OCI-M1 (cell line): ENCODE measurements around the gene CCDC122.
"Not testable (repeated sequence)": the region's sequence is repeated elsewhere in the genome, so short reads cannot be mapped to it uniquely, and the experiment has no call there.

Source experiments
- DNase-seq: peaks from one replicate; lab custom pipeline; 2025; lab: John Stamatoyannopoulos, UW

CCDC122 gene

GRCh38 chr13:43876366-43876765 is 3.2 kb downstream of the CCDC122 start:
- DNase-seq, result no peak

- peak; percentile 65 for DNase-seq
These were observed 4.9 kb downstream of the CCDC122 start for GRCh38 chr13:43874504-43875092.

GRCh38 chr13:43872181-43872580 is 7.4 kb downstream of the CCDC122 start:
- DNase-seq, result no peak

GRCh38 chr13:43865892-43866291 is 13.6 kb downstream of the CCDC122 start:
- DNase-seq, result peak; percentile 6

- DNase-seq, result no peak
These were observed 14.6 kb downstream of the CCDC122 start for GRCh38 chr13:43864921-43865320.

GRCh38 chr13:43861863-43862262 is 17.7 kb downstream of the CCDC122 start:
- DNase-seq, result no peak

GRCh38 chr13:43852923-43853404 is 26.6 kb downstream of the CCDC122 start:
- DNase-seq, result no peak

- DNase-seq, result peak; percentile 35
These were observed 28.7 kb downstream of the CCDC122 start for GRCh38 chr13:43850873-43851272.

- DNase-seq, result peak; percentile 89
These were observed 31.4 kb downstream of the CCDC122 start for GRCh38 chr13:43848001-43848649.

GRCh38 chr13:43846496-43847158 is 32.9 kb downstream of the CCDC122 start:
- DNase-seq, result peak; percentile 7

GRCh38 chr13:43838909-43839308 is 40.6 kb downstream of the CCDC122 start:
- peak; percentile 84 for DNase-seq

GRCh38 chr13:43835701-43836100 is 43.8 kb downstream of the CCDC122 start:
- peak; percentile 74 for DNase-seq

GRCh38 chr13:43831088-43831487 is 48.5 kb downstream of the CCDC122 start:
- peak; percentile 32 for DNase-seq

- DNase-seq, result peak; percentile 78
These were observed 49.1 kb downstream of the CCDC122 start for GRCh38 chr13:43830497-43830881.

- DNase-seq, result not testable (repeated sequence)
These were observed 54.9 kb downstream of the CCDC122 start for GRCh38 chr13:43824656-43825055.

GRCh38 chr13:43822969-43823368 is 56.6 kb downstream of the CCDC122 start:
- peak; percentile 26 for DNase-seq

GRCh38 chr13:43816401-43816889 is 63.1 kb downstream of the CCDC122 start:
- no peak for DNase-seq

- peak; percentile 58 for DNase-seq
These were observed 64.3 kb downstream of the CCDC122 start for GRCh38 chr13:43815204-43815603.

GRCh38 chr13:43808676-43809075 is 70.9 kb downstream of the CCDC122 start:
- no peak for DNase-seq

- DNase-seq, result no peak
These were observed 73.8 kb downstream of the CCDC122 start for GRCh38 chr13:43805681-43806128.

GRCh38 chr13:43805071-43805468 is 74.5 kb downstream of the CCDC122 start:
- no peak for DNase-seq

GRCh38 chr13:43804461-43805070 is 75.0 kb downstream of the CCDC122 start:
- peak; percentile 88 for DNase-seq
